ENCODE data around the gene IFFO2. TPM values are rescaled to one million over a fixed set of nuclear protein-coding genes. Genes with fewer than 3 reads are reported as not detected.

The IFFO2 gene
- total RNA-seq, 4 donors from 2014 or later, result 4.1 to 19.4 (median 7.3) TPM

DNA sequence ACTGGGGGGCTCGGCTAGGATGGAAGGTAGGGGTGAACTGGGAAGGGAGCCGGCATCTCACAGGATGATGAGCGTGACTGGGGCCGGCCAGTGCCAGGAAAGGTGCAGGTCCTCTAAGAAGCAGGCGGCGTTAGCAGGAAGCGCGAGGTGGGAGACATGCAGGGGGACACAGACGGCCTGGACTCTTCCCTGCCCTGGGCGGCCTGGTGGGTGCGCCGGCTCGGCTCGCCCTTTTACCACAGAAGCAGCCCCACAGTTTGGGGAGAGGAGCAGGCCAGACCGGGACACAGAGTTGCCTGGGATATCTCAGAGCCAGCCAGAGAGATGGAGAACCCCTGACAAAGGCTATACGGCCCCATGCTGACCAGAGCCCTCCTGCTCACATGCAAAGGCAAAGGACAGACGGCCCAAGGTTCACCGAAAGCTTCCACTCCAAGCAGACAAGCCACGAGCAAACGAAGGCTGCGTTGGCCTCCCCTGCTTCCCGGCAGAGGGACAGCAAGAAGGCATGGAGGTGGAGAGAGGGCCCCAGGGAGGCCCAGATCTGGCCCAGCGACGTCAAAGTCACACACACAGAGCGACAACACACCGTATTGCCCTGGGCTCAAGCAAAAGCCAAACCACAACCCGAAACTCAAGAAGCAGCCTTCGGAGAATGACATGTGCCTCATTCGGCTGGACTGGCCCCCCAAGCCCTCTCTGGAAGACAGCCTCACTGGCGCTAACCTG lies 39.2 kb downstream of the IFFO2 start:
- no peak for DNase-seq
- Histone ChIP-seq H3K9me3 (no peaks in the 10 kb centered on the region), H3K4me1 (no peaks in the 10 kb centered on the region), H3K4me3 (no peak overlapping the region), H3K36me3 (no peaks in the 10 kb centered on the region), H3K27ac (no peak overlapping the region), H3K27me3 (no peaks in the 10 kb centered on the region)
- TF ChIP-seq, protein P1, sequence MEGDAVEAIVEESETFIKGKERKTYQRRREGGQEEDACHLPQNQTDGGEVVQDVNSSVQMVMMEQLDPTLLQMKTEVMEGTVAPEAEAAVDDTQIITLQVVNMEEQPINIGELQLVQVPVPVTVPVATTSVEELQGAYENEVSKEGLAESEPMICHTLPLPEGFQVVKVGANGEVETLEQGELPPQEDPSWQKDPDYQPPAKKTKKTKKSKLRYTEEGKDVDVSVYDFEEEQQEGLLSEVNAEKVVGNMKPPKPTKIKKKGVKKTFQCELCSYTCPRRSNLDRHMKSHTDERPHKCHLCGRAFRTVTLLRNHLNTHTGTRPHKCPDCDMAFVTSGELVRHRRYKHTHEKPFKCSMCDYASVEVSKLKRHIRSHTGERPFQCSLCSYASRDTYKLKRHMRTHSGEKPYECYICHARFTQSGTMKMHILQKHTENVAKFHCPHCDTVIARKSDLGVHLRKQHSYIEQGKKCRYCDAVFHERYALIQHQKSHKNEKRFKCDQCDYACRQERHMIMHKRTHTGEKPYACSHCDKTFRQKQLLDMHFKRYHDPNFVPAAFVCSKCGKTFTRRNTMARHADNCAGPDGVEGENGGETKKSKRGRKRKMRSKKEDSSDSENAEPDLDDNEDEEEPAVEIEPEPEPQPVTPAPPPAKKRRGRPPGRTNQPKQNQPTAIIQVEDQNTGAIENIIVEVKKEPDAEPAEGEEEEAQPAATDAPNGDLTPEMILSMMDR (IDR thresholded peaks at IDR 0.05), result no peak
- no peak for TF ChIP-seq POLR2A (IDR thresholded peaks at IDR 0.05)
- intact Hi-C loops (cut with DNase I; ENCODE audit: low total_unique reads), result loop anchor here (10.0 kb wide), 1 partner anchor 158 kb away; no protein-coding TSS in a partner anchor

DNA sequence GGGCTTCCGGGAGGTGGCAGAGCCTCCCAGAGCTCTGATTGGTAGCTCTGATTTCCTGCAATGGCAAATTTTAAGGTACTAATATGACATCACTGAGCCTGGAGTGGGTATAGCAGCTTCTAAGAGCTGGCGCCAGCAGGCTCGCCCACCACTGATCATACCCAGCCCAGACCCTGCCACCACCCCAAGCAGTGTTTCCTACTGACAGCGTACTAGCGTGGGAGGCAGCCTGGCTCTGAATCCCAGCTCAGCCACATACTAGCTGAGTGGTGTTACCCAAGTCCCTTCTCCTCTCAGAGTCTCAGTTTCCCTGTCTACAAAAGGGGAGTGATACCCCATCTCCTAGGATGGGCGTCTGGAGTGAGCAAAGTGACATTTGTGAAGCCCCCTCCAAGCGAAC lies 41.1 kb downstream of the IFFO2 start:
- DNase-seq, result no peak
- intact Hi-C loops (cut with DNase I; ENCODE audit: low total_unique reads), result loop anchor here (10.0 kb wide), 1 partner anchor 159 kb away; no protein-coding TSS in a partner anchor
- Histone ChIP-seq H3K27ac (no peak overlapping the region), H3K27me3 (no peaks in the 10 kb centered on the region), H3K4me3 (no peak overlapping the region), H3K9me3 (no peaks in the 10 kb centered on the region), H3K36me3 (no peaks in the 10 kb centered on the region), H3K4me1 (no peaks in the 10 kb centered on the region)
- no peak for TF ChIP-seq POLR2A (IDR thresholded peaks at IDR 0.05)
- TF ChIP-seq, protein P1 (IDR thresholded peaks at IDR 0.05), result no peak

DNA sequence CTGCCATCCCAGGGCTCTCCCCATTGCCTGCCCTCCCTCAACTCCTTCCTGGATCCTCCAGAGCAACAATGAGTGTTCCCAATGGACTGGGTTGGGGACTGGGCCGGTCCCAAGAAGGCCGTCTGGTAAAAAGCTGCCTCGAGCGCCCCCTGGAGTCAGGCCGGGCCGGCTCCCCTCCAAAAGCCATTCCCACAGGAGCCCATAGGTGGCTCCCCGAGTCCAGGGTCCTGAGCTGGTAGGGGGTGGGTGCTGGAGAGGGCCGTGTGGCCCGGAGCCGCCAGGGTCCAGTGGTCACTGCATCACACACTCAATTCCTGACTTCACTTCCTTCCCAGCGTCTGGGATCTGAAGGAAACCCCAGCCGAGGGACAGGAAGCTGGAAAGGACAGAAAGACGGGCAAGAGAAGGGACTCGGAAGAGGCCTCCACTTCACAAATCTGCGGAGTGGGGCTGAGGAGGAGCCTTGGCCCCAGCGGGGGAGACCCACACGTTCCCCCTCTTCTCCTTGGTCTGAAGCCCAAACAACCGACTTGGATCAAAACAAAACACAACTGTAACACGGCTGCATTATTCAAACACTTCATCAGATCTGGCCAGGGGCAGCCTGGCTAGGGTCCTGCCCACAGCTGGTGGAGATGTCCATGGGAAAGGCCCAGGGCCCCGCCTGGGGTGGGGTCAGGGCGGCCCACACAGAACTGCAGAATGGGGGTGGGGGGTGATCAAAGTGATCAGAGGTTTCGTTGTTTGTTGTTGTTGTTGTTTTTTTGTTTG lies 43.2 kb downstream of the IFFO2 start:
- TF ChIP-seq, protein P1 (IDR thresholded peaks at IDR 0.05), result peak; percentile 91 to 98 (median 96)
- no peak for TF ChIP-seq POLR2A (IDR thresholded peaks at IDR 0.05)
- Histone ChIP-seq H3K27ac (peak overlapping the region; percentile 57 to 79), H3K4me1 (no peaks in the 10 kb centered on the region), H3K9me3 (no peaks in the 10 kb centered on the region), H3K27me3 (no peaks in the 10 kb centered on the region), H3K36me3 (no peaks in the 10 kb centered on the region), H3K4me3 (no peak overlapping the region)
- peak; percentile 84 to 85 for DNase-seq
- intact Hi-C loops (cut with DNase I; ENCODE audit: low total_unique reads), result loop anchor here (5.0 to 10.0 kb wide), 2 partner anchors 34 to 162 kb away; no protein-coding TSS in a partner anchor

DNA sequence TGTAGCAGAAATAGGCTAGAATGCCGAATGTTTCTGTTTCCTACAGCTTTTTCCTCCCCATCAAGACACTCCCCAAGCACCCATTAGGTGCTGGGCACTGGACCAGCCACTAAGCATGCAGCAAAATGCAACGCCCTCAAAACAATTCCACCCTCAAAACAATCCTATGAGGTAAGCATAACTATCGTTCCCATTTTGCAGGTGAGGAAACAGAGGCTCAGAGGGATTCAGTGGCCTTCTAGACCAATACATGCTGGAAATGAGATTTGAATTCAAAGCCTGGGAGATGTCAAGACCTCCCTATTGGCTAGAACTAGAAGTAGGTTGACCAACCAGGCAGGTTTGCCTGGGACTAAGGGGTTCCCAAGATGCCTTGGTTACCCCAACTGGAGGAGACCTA lies 43.9 kb downstream of the IFFO2 start:
- no peak overlapping the region for H3K4me3 ChIP-seq
- intact Hi-C loops (cut with DNase I; ENCODE audit: low total_unique reads), result loop anchor here (5.0 to 10.0 kb wide), 2 partner anchors 35 to 162 kb away; no protein-coding TSS in a partner anchor

More for the DNA sequence above, 43.9 kb downstream of the IFFO2 start:
- DNase-seq, result no peak
- H3K4me1 ChIP-seq, result no peaks in the 10 kb centered on the region
- H3K9me3 ChIP-seq, result no peaks in the 10 kb centered on the region
- H3K27ac ChIP-seq, result peak overlapping the region in 1 of 2 donors; percentile 79
- no peaks in the 10 kb centered on the region for H3K36me3 ChIP-seq
- no peaks in the 10 kb centered on the region for H3K27me3 ChIP-seq
- TF ChIP-seq POLR2A (IDR thresholded peaks at IDR 0.05), result no peak
- TF ChIP-seq, protein P1 (IDR thresholded peaks at IDR 0.05), result no peak
